Uterus (tissue), 2 donors: ENCODE measurements around the gene MAB21L2.

Experiments used
- CTCF ChIP-seq, 4 experiments: fragments of 200-600 bp in 2 of 4; fragments of 450-650 bp in 2 of 4; sonication (generic) in 2 of 4; IDR thresholded peaks; one replicate each; pipeline ENCODE4 v1.5.1; 2016 to 2019; ENCODE audit warnings: antibody characterized with exemption in 4 of 4, mild to moderate bottlenecking in 2 of 4, moderate library complexity in 1 of 4
- POLR2A ChIP-seq, 2 donors: fragments of 450-650 bp; IDR thresholded peaks; one replicate each; pipeline ENCODE4 v1.6.1; 2016; ENCODE audit warnings: antibody characterized with exemption in 2 of 2, mild to moderate bottlenecking in 1 of 2, moderate library complexity in 1 of 2

- TF ChIP-seq CTCF (IDR thresholded peaks at IDR 0.05), result no peak
- TF ChIP-seq POLR2A (IDR thresholded peaks at IDR 0.05), result no peak
These were observed 8.4 kb upstream of the MAB21L2 start for GRCh38 chr4:150573534-150573933.
